Stimulated activated naive B cell treated with anti-CD40 and anti-IgM and Interleukin-4, amounts not matched to agents 10 μg/mL and 1 μg/mL and 100 μg/mL, for 72 hours (primary cell): ENCODE results near the gene ARL17A.
"Not testable (repeated sequence)": the region's sequence is repeated elsewhere in the genome, so short reads cannot be mapped to it uniquely, and the experiment has no call there.

Experiments used
- ATAC-seq, 2 donors: fragments of 150-1000 bp; cut with Tn5 transposase; replicated peaks; 2 replicates each; pipeline ENCODE4 v1.10.0; 2021; ENCODE audit warnings: moderate library complexity in 1 of 2
- DNase-seq: peaks from one replicate; pipeline ENCODE4 v3.0.0; 2021
- H3K27ac Mint-ChIP-seq: one replicate; pipeline ENCODE4 v1.8.0; 2022; ENCODE audit warnings: mild to moderate bottlenecking, mixed read lengths
- H3K27me3 Mint-ChIP-seq, 2 donors: one replicate each; pipeline ENCODE4 v1.8.0; 2022; ENCODE audit warnings: mixed read lengths in 2 of 2
- H3K36me3 Mint-ChIP-seq, 2 donors: one replicate each; pipeline ENCODE4 v1.8.0; 2022; ENCODE audit warnings: mixed read lengths in 2 of 2, mild to moderate bottlenecking in 1 of 2
- H3K4me1 Mint-ChIP-seq, 2 donors: one replicate each; pipeline ENCODE4 v1.8.0; 2022; ENCODE audit warnings: mixed read lengths in 2 of 2, mild to moderate bottlenecking in 1 of 2
- H3K4me3 Mint-ChIP-seq, 2 donors: one replicate each; pipeline ENCODE4 v1.8.0; 2022; ENCODE audit warnings: mild to moderate bottlenecking in 2 of 2, mixed read lengths in 2 of 2, moderate library complexity in 1 of 2
- H3K9me3 Mint-ChIP-seq, 2 donors: one replicate each; pipeline ENCODE4 v1.8.0; 2022; ENCODE audit warnings: mixed read lengths in 2 of 2, mild to moderate bottlenecking in 1 of 2

ARL17A gene

GRCh38 chr17:46475583-46475982, 103.9 kb downstream of the ARL17A start:
- not testable (repeated sequence) for DNase-seq, H3K27me3 Mint-ChIP-seq, H3K9me3 Mint-ChIP-seq, H3K36me3 Mint-ChIP-seq, H3K4me3 Mint-ChIP-seq, H3K27ac Mint-ChIP-seq, H3K4me1 Mint-ChIP-seq
- ATAC-seq = peak; percentile 62 to 68

GRCh38 chr17:46474489-46474888, 105.0 kb downstream of the ARL17A start:
- H3K27me3 Mint-ChIP-seq, H3K4me1 Mint-ChIP-seq, DNase-seq, H3K27ac Mint-ChIP-seq, H3K36me3 Mint-ChIP-seq, H3K9me3 Mint-ChIP-seq, ATAC-seq, H3K4me3 Mint-ChIP-seq: not testable (repeated sequence)

GRCh38 chr17:46467618-46468017, 111.9 kb downstream of the ARL17A start:
- H3K4me1 Mint-ChIP-seq, H3K4me3 Mint-ChIP-seq, H3K27me3 Mint-ChIP-seq: not testable (repeated sequence)

More at GRCh38 chr17:46467618-46468017, 111.9 kb downstream of the ARL17A start:
- DNase-seq, H3K36me3 Mint-ChIP-seq, H3K9me3 Mint-ChIP-seq, H3K27ac Mint-ChIP-seq, ATAC-seq: not testable (repeated sequence)
